GM12874 (cell line): ENCODE results near the gene LAMA2.

Experiments used
- TF ChIP-seq, protein P1 (sequence below): IDR thresholded peaks from 2 replicates; pipeline ENCODE4 v1.5.1; 2011; ENCODE audit warnings: low read depth, mild to moderate bottlenecking, control low read depth, low read length, moderate library complexity; ENCODE audit not compliant: insufficient read depth

Gene LAMA2

DNA sequence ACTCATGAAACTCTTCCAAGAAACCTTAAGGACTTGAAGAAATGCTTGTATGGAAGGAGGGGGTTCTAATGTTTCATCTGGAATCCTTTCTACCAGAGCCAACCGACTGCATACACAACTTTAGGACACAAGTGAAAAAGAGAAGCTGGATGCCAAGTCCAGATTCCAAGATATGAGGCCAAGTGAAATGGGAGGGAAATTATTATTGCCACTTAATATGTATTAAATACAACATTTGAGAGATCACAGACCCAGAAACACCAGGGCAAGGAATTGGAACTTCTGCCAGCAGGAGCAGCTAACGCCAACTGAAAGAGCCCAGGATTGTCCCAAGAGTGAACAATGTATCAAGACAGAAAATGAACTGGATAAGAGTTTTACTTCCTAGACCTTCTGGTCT, 682.9 kb downstream of the LAMA2 start:
- TF ChIP-seq, protein P1, sequence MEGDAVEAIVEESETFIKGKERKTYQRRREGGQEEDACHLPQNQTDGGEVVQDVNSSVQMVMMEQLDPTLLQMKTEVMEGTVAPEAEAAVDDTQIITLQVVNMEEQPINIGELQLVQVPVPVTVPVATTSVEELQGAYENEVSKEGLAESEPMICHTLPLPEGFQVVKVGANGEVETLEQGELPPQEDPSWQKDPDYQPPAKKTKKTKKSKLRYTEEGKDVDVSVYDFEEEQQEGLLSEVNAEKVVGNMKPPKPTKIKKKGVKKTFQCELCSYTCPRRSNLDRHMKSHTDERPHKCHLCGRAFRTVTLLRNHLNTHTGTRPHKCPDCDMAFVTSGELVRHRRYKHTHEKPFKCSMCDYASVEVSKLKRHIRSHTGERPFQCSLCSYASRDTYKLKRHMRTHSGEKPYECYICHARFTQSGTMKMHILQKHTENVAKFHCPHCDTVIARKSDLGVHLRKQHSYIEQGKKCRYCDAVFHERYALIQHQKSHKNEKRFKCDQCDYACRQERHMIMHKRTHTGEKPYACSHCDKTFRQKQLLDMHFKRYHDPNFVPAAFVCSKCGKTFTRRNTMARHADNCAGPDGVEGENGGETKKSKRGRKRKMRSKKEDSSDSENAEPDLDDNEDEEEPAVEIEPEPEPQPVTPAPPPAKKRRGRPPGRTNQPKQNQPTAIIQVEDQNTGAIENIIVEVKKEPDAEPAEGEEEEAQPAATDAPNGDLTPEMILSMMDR: no peak
